Stimulated activated memory B cell treated with anti-CD40 and anti-IgM and Interleukin-4, amounts not matched to agents 10 μg/mL and 1 μg/mL and 100 μg/mL, for 72 hours (primary cell): Measurements from ENCODE around the gene HEPACAM.

Source experiments
- ATAC-seq: fragments of 150-1000 bp; cut with Tn5 transposase; 2 replicates; pipeline ENCODE4 v1.10.0; 2021
- H3K27ac Mint-ChIP-seq: one replicate; pipeline ENCODE4 v1.8.0; 2022; ENCODE audit warnings: mild to moderate bottlenecking, mixed read lengths
- H3K27me3 Mint-ChIP-seq: one replicate; pipeline ENCODE4 v1.8.0; 2022; ENCODE audit warnings: mixed read lengths
- H3K36me3 Mint-ChIP-seq: one replicate; pipeline ENCODE4 v1.8.0; 2022; ENCODE audit warnings: mixed read lengths
- H3K4me1 Mint-ChIP-seq: one replicate; pipeline ENCODE4 v1.8.0; 2022; ENCODE audit warnings: mixed read lengths
- H3K4me3 Mint-ChIP-seq: one replicate; pipeline ENCODE4 v1.8.0; 2022; ENCODE audit warnings: mild to moderate bottlenecking, moderate library complexity, mixed read lengths
- H3K9me3 Mint-ChIP-seq: one replicate; pipeline ENCODE4 v1.8.0; 2022; ENCODE audit warnings: mixed read lengths

HEPACAM gene

DNA sequence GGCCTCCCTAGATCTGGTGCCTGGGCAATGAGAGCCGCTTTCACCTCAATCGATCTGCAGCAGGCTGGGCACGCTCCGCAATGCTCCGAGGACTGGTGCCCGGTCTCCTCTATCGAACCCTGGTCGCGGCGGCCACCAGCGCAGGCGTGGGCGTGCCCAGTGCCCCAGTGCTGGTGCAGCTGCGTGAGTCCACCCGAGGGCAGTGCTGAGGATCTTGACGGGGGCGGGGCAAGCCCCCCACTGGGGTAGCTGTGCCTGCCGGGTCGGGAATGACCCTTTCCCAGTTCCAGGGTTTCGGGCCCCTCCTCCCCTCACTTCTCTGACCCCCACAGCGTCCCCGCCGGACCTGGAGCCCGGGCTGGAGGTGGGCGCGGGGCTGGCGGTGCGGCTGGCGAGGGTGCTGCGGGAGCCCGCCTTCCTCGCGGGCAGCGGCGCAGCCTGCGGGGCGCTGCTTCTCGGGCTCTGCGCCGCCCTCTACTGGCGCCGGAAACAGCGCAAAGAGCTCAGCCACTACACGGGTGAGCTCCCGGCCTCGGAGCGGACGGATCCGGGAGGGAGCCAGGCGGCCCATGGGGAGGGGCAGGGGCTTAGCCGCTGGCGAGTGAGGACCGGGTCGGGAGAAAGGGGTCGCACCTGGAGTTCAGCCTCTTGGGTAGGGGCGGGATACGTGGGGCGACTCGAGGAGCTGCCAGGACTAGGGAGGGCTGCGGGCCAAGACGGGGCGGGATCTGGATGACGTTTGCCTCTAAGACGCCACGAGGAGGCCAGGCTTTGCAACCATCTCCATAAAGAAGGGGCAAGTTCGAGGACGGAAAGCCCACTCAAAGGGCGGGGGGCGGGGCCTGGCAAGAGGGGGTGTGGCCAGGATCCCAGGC, 59.7 kb downstream of the HEPACAM start:
- ATAC-seq: peak; percentile 80
- H3K4me3 Mint-ChIP-seq: peak overlapping the region; percentile 77
- H3K36me3 Mint-ChIP-seq: no peaks in the 10 kb centered on the region
- peaks cover 19% of the 10 kb centered on the region for H3K4me1 Mint-ChIP-seq
- H3K9me3 Mint-ChIP-seq: no peaks in the 10 kb centered on the region
- peaks cover 85% of the 10 kb centered on the region for H3K27me3 Mint-ChIP-seq
- H3K27ac Mint-ChIP-seq: no peak overlapping the region

DNA sequence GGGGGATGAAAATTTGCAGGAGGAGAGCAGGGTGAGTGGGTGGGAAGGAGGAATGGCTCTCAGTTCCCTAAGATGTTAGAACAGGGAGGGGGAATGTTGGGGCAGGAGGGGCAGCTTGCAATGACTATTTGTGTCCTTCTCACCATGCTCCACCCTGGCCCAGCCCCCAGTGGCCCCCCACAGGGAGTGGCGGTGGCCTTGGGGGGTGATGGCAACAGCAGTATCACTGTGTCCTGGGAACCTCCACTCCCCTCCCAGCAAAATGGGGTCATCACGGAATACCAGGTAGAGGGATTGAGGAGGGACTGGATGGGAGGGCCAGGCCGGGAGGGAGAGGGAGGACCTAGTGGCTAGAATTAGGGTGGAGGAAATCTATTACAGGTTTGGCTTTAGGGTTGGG, 60.4 kb downstream of the HEPACAM start:
- Mint-ChIP-seq H3K27me3 (peaks cover 89% of the 10 kb centered on the region), H3K4me3 (peak overlapping the region; percentile 61), H3K27ac (no peak overlapping the region), H3K4me1 (peaks cover 19% of the 10 kb centered on the region), H3K36me3 (no peaks in the 10 kb centered on the region), H3K9me3 (no peaks in the 10 kb centered on the region)
- no peak for ATAC-seq

DNA sequence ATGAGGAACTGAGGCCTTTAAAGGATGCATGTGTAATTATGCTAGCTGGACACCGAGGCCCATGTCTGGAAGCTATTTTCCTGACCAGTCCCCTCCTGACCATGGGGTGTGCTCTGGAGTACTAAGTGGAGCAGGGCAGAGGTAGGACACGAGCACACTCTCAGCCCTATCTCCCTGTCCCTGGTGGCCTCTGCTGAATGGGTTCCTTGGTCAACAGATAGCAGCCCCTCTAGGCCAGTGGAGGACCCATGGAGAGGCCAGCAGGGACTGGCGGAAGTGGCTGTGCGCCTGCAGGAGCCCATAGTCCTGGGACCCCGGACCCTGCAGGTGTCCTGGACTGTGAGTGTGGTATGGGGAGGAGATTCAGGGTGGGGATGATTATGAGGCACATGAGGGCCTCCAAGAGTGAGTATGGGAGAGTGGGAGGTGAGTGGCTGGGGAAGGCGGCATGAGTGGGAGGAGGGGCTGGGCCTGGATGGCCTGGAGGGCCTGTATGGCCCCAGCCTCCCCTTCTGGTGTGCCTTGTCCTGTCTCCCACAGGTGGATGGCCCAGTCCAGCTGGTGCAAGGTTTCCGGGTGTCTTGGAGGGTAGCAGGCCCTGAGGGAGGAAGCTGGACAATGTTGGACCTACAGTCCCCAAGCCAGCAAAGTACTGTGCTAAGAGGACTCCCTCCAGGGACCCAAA, 61.1 kb downstream of the HEPACAM start:
- no peak overlapping the region for H3K27ac Mint-ChIP-seq

DNA sequence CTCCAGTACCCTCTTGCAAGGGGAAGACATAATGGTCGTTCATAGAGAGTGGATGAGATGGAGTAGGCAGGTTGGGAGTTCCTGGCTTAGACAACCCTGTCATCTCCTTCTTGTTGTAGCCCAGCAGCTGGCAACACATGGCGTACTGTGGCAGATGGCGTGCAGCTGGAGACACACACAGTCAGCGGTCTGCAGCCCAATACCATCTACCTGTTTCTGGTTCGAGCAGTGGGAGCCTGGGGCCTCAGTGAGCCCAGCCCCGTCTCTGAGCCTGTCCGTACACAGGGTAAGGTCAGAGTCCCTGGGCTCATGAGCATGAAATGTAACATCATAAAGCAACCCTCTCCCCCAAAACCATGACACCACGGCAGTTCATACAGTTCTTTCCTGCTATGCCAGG, 61.9 kb downstream of the HEPACAM start:
- H3K4me3 Mint-ChIP-seq: no peak overlapping the region
- H3K27ac Mint-ChIP-seq: no peak overlapping the region
- no peak for ATAC-seq
- H3K9me3 Mint-ChIP-seq: no peaks in the 10 kb centered on the region
- no peaks in the 10 kb centered on the region for H3K36me3 Mint-ChIP-seq
- peaks cover 19% of the 10 kb centered on the region for H3K4me1 Mint-ChIP-seq
- peaks cover 90% of the 10 kb centered on the region for H3K27me3 Mint-ChIP-seq

More for the DNA sequence above, 61.1 kb downstream of the HEPACAM start:
- Mint-ChIP-seq H3K36me3 (no peaks in the 10 kb centered on the region), H3K4me1 (peaks cover 19% of the 10 kb centered on the region), H3K4me3 (no peak overlapping the region), H3K27me3 (peaks cover 90% of the 10 kb centered on the region), H3K9me3 (no peaks in the 10 kb centered on the region)
- ATAC-seq: no peak

DNA sequence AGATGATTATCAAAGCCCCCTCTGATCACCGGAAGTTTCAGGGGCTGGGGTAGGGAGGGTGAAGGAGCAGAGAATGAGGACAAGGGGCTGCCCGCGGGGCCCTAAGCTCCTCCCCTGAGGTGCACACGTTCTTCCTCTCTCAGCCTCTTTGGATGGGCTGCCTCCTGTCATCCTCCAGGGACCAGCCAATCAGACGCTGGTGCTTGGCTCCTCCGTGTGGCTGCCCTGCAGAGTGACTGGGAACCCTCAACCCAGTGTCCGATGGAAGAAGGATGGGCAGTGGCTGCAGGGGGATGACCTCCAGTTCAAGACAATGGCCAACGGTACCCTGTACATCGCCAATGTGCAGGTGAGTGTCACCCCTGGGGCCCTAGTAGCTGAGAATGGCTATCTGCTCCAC, 63.1 kb downstream of the HEPACAM start:
- H3K27me3 Mint-ChIP-seq: peaks cover 90% of the 10 kb centered on the region
- no peaks in the 10 kb centered on the region for H3K9me3 Mint-ChIP-seq
- H3K27ac Mint-ChIP-seq: no peak overlapping the region
- peaks cover 18% of the 10 kb centered on the region for H3K4me1 Mint-ChIP-seq
- no peak for ATAC-seq
- H3K36me3 Mint-ChIP-seq: no peaks in the 10 kb centered on the region
- no peak overlapping the region for H3K4me3 Mint-ChIP-seq

DNA sequence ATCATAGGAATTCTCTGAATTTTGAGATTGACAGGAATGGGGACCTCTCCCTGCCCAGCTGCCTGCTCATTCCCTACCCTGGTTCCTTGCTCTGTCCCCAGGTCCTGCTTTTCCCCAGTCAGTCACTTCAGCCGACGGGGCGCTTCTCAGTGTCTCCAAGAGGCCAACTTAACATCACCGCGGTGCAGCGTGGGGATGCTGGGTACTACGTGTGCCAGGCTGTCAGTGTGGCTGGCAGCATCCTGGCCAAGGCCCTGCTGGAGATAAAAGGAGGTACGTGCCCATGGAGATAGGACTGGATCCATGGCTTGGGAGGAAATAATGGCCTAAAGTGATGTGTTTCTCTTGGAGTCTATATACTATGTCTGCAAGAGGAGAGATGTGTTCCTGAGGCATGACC, 63.6 kb downstream of the HEPACAM start:
- H3K4me3 Mint-ChIP-seq: no peak overlapping the region
- H3K4me1 Mint-ChIP-seq: peaks cover 18% of the 10 kb centered on the region
- no peak for ATAC-seq
- no peaks in the 10 kb centered on the region for H3K9me3 Mint-ChIP-seq
- peaks cover 90% of the 10 kb centered on the region for H3K27me3 Mint-ChIP-seq
- no peak overlapping the region for H3K27ac Mint-ChIP-seq
- H3K36me3 Mint-ChIP-seq: no peaks in the 10 kb centered on the region

DNA sequence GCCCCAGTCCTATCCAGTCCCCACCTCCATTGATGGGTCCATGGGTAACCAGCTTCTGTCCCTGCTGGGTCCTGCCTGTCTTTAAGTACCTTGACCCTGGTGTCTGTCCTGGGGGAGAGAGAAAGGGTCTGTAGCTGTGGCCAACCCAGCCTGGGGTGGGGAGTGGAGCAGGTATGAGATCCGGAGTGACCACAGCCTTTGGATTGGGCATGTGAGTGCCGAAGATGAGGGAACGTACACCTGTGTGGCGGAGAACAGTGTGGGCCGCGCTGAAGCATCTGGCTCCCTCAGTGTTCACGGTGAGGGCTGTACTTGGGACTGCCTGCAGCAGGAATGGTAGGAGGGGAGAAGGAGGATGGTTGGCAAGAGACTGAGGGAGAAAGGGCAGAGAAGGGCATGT, 65.4 kb downstream of the HEPACAM start:
- no peak overlapping the region for H3K27ac Mint-ChIP-seq
- no peak for ATAC-seq
- peaks cover 91% of the 10 kb centered on the region for H3K27me3 Mint-ChIP-seq
- H3K4me3 Mint-ChIP-seq: no peak overlapping the region
- no peaks in the 10 kb centered on the region for H3K36me3 Mint-ChIP-seq
- no peaks in the 10 kb centered on the region for H3K9me3 Mint-ChIP-seq
- peaks cover 17% of the 10 kb centered on the region for H3K4me1 Mint-ChIP-seq

DNA sequence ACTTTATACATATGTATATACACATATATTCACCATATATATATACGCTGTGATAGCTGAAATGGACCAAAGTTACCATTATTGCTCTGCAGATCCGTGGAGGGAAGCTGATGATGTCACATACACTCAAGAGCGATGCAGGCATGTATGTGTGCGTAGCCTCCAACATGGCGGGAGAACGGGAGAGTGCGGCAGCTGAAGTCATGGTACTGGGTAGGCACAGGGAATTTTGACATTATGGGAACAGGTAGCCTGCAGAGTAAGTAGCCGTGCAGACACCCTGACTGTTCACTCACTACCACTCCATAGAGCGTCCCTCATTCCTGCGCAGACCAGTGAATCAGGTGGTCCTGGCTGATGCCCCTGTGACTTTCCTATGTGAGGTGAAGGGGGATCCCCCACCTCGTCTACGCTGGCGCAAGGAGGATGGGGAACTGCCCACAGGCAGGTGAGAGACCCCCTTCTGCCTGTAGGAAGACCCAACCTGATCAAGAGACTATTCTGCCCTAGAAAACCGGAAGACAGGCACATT, 65.9 kb downstream of the HEPACAM start:
- Mint-ChIP-seq H3K27me3 (peaks cover 86% of the 10 kb centered on the region), H3K4me1 (peaks cover 15% of the 10 kb centered on the region), H3K9me3 (no peaks in the 10 kb centered on the region), H3K27ac (no peak overlapping the region), H3K4me3 (no peak overlapping the region), H3K36me3 (no peaks in the 10 kb centered on the region)
- ATAC-seq: no peak

DNA sequence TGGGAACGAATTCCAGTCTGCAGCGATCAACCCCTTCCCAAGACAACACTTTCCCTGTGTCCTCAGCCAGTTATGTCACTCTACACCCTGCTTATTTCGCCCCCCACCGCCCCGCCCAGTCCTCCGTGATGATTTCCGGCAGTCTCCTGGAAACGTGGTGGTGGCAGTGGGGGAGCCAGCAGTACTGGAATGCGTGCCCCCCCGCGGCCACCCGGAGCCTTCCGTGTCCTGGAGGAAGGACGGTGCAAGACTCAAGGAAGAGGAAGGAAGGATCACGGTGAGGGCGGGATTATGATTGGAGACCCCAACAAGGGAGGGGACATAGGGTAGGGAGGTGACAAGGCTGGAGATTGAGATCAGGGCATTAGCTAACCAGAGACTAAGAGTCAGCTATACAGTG, 66.5 kb downstream of the HEPACAM start:
- Mint-ChIP-seq H3K4me3 (no peak overlapping the region), H3K36me3 (no peaks in the 10 kb centered on the region), H3K9me3 (no peaks in the 10 kb centered on the region), H3K4me1 (peaks cover 15% of the 10 kb centered on the region), H3K27me3 (peaks cover 83% of the 10 kb centered on the region), H3K27ac (no peak overlapping the region)
- ATAC-seq: no peak
